ENCODE measurements around the gene SPECC1.
"Not testable (repeated sequence)": the region's sequence is repeated elsewhere in the genome, so short reads cannot be mapped to it uniquely, and the experiment has no call there.

The SPECC1 gene

GRCh38 chr17:20351405-20351804 is 342.2 kb downstream of the SPECC1 start:
- DNase-seq = not testable (repeated sequence)

GRCh38 chr17:20352567-20352966 is 343.4 kb downstream of the SPECC1 start:
- not testable (repeated sequence) for DNase-seq

GRCh38 chr17:20363846-20364245 is 354.7 kb downstream of the SPECC1 start:
- not testable (repeated sequence) for DNase-seq
